ENCODE results near the gene UGT2A1. TPM values are rescaled to one million over a fixed set of nuclear protein-coding genes. Genes with fewer than 3 reads are reported as not detected.

Gene UGT2A1
- total RNA-seq, 4 donors from 2014 or later: not detected

DNA sequence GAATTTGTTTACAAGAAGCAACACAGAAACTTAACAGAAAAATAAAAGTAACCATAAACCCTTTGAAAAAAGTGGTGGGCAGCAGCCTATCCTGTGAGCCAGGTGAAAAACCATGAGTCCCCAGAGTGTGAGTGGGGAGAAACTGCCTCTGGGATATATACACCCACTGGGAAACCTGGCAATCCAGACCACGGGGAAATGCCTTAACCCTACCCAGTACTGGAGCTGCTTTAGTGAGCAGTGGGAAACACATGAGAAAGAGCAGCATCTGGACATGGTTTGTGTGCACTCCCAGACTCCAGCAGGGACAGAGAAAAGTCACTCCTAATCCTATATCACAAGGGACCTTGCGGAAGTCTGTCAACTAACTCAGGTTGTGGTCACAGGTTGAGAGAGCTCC, 53.0 kb downstream of the UGT2A1 start:
- H3K36me3 ChIP-seq: no peaks in the 10 kb centered on the region
- no peak overlapping the region for H3K27ac ChIP-seq
- WGBS, 2 donors: 69 to 80% methylated on average over 2 of the region's 2 CpGs
- H3K27me3 ChIP-seq: no peaks in the 10 kb centered on the region
- DNase-seq (ENCODE audit: low spot score in 2 of 2): no peak
- TF ChIP-seq, protein P1, sequence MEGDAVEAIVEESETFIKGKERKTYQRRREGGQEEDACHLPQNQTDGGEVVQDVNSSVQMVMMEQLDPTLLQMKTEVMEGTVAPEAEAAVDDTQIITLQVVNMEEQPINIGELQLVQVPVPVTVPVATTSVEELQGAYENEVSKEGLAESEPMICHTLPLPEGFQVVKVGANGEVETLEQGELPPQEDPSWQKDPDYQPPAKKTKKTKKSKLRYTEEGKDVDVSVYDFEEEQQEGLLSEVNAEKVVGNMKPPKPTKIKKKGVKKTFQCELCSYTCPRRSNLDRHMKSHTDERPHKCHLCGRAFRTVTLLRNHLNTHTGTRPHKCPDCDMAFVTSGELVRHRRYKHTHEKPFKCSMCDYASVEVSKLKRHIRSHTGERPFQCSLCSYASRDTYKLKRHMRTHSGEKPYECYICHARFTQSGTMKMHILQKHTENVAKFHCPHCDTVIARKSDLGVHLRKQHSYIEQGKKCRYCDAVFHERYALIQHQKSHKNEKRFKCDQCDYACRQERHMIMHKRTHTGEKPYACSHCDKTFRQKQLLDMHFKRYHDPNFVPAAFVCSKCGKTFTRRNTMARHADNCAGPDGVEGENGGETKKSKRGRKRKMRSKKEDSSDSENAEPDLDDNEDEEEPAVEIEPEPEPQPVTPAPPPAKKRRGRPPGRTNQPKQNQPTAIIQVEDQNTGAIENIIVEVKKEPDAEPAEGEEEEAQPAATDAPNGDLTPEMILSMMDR (IDR thresholded peaks at IDR 0.05): no peak
- TF ChIP-seq EP300 (IDR thresholded peaks at IDR 0.05): no peak
- no peak for TF ChIP-seq POLR2A (IDR thresholded peaks at IDR 0.05)
- no peaks in the 10 kb centered on the region for H3K9me3 ChIP-seq
- H3K4me1 ChIP-seq: no peaks in the 10 kb centered on the region
- H3K4me3 ChIP-seq: no peak overlapping the region

DNA sequence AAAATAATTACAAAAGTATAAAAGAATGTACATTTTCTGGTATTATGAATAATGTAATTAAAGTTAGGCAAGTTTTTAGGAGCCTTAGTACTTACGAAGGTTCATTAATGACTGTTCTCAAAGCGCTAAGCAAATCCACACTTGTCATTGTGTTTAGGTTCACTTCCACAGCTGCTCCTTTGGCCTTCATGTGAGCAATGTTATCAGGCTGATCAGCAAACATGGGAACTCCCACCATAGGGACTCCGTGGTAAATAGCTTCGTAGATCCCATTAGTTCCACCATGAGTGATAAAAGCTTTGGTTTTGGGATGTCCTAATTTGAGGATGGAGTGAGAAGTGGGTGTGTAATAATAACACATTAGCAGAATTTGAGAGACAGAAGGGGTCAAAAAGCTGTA, 58.7 kb downstream of the UGT2A1 start:
- Histone ChIP-seq H3K4me1 (no peaks in the 10 kb centered on the region), H3K27me3 (no peaks in the 10 kb centered on the region), H3K36me3 (no peaks in the 10 kb centered on the region), H3K9me3 (no peaks in the 10 kb centered on the region), H3K4me3 (no peak overlapping the region), H3K27ac (no peak overlapping the region)
- no peak for DNase-seq (ENCODE audit: low spot score in 2 of 2)
- WGBS, 2 donors: 60 to 63% methylated on average over 4 of the region's 4 CpGs
- TF ChIP-seq, protein P1 (IDR thresholded peaks at IDR 0.05): no peak
- TF ChIP-seq EP300 (IDR thresholded peaks at IDR 0.05) (no peak), POLR2A (IDR thresholded peaks at IDR 0.05) (no peak)

DNA sequence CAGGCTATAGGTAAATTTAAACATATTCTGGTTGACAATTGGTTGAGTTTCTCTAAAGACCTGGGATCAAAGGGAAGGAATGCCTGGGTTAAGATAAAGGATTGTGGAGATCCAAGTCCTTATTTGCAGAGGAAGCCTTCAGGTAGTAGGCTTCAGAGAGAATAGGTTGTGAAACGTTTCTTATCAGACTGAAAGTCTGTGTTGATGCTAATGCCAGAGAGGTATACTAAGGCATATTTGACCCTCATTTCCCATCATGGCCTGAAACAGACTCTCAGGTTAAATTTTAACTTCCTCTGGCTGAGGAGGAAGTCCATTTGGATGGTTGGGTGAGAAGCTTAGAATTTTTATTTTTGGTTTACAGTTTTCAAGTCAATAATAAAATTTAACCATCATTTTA, 61.7 kb downstream of the UGT2A1 start:
- TF ChIP-seq POLR2A (IDR thresholded peaks at IDR 0.05): no peak
- no peak for TF ChIP-seq EP300 (IDR thresholded peaks at IDR 0.05)
- TF ChIP-seq, protein P1 (IDR thresholded peaks at IDR 0.05): no peak
- Histone ChIP-seq H3K27ac (no peak overlapping the region), H3K4me1 (no peaks in the 10 kb centered on the region), H3K9me3 (no peaks in the 10 kb centered on the region), H3K36me3 (no peaks in the 10 kb centered on the region), H3K4me3 (no peak overlapping the region), H3K27me3 (no peaks in the 10 kb centered on the region)
- DNase-seq (ENCODE audit: low spot score in 2 of 2): no peak
- WGBS, 2 donors: 39 to 55% methylated on average over 1 of the region's 1 CpG

DNA sequence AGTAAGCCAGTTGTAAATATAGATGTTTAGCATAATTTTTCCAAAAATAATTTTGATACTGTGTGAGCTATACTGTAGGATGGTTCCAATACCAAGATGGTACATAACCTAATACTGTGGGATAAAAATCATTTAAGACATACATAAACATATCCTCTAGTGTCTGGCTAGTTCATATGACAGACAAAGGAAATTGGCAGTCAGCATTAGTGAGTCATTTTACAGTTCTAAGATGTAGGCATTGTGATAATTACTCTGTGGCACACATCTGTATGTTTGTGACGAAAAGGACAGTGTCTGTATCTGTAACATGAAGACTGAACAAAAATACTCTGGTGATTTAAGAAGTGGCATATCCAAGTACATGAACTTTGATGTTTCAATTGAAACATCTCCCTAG, 63.2 kb downstream of the UGT2A1 start:
- no peaks in the 10 kb centered on the region for H3K9me3 ChIP-seq
- H3K4me3 ChIP-seq: no peak overlapping the region
- H3K4me1 ChIP-seq: no peaks in the 10 kb centered on the region
- WGBS, 2 donors: 38 to 78% methylated on average over 1 of the region's 1 CpG
- no peaks in the 10 kb centered on the region for H3K27me3 ChIP-seq
- TF ChIP-seq EP300 (IDR thresholded peaks at IDR 0.05) (no peak), POLR2A (IDR thresholded peaks at IDR 0.05) (no peak)
- TF ChIP-seq, protein P1 (IDR thresholded peaks at IDR 0.05): no peak
- H3K27ac ChIP-seq: no peak overlapping the region
- DNase-seq (ENCODE audit: low spot score in 2 of 2): no peak
- H3K36me3 ChIP-seq: no peaks in the 10 kb centered on the region

DNA sequence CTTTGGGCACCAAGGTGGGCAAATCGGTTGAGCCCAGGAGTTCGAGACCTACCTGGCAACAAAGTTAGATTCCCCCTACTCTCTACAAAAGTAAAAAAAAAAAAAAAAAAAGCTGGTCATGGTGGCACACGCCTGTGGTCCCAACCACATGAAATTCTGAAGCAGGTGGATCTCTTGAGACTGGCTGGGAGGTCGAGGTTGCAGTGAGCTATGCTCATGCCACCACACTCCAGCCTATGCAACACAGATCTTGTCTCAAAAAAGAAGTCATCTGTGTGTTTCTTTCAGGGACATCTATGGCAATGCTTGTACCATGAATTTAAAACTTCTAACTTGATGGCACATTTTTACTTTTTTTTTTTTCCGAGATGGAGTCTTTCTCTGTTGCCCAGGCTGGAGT, 68.9 kb downstream of the UGT2A1 start:
- TF ChIP-seq POLR2A (IDR thresholded peaks at IDR 0.05) (no peak), EP300 (IDR thresholded peaks at IDR 0.05) (no peak)
- TF ChIP-seq, protein P1 (IDR thresholded peaks at IDR 0.05): no peak
- no peaks in the 10 kb centered on the region for H3K36me3 ChIP-seq
- 75 to 82% methylated on average over 5 of the region's 5 CpGs for WGBS, 2 donors
- H3K9me3 ChIP-seq: no peaks in the 10 kb centered on the region
- no peak overlapping the region for H3K4me3 ChIP-seq
- H3K27ac ChIP-seq: no peak overlapping the region
- DNase-seq (ENCODE audit: low spot score in 2 of 2): no peak
- H3K4me1 ChIP-seq: no peaks in the 10 kb centered on the region
- no peaks in the 10 kb centered on the region for H3K27me3 ChIP-seq

Data from tibial nerve (tissue), 4 donors.